GM12878 (cell line): ENCODE measurements around the gene MYCT1.

ENCODE experiments used
- CBFB ChIP-seq: IDR thresholded peaks from 2 replicates; pipeline ENCODE4 v1.6.1; 2016; ENCODE audit warnings: antibody characterized with exemption, low read depth
- CTCF ChIP-seq, 3 experiments: IDR thresholded peaks in 2 of 3; conservative IDR thresholded peaks in 1 of 3; 2 replicates each; pipeline ENCODE4 v1.5.1; 2011; ENCODE audit warnings: low read depth in 3 of 3, low read length in 3 of 3, mild to moderate bottlenecking in 3 of 3, control low read depth in 2 of 3, moderate library complexity in 2 of 3, inconsistent platforms in 1 of 3, mixed read lengths in 1 of 3; ENCODE audit not compliant: control insufficient read depth in 2 of 3, insufficient read depth in 1 of 3; ENCODE audit errors: extremely low read depth in 1 of 3
- FOS ChIP-seq: IDR thresholded peaks from 3 replicates; pipeline ENCODE4 v1.6.1; 2011; ENCODE audit warnings: borderline replicate concordance; ENCODE audit not compliant: insufficient read length; ENCODE audit errors: extremely low read depth
- IRF3 ChIP-seq: fragments of 450-650 bp; IDR thresholded peaks from 2 replicates; pipeline ENCODE4 v1.6.1; 2014; ENCODE audit warnings: mild to moderate bottlenecking

GRCh38 chr6:152680151-152680550 lies 17.5 kb upstream of the MYCT1 start:
- TF ChIP-seq CBFB (no peak), IRF3 (no peak), CTCF (IDR thresholded peaks at IDR 0.05 in 2 of 3, conservative IDR thresholded peaks at IDR 0.05 in 1 of 3; ENCODE audit: control insufficient read depth in 2 of 3, extremely low read depth in 1 of 3, insufficient read depth in 1 of 3, low read depth in 3 of 3, low read length in 3 of 3) (no peak), FOS (no peak)
